Measurements from ENCODE around the gene KIF27.
"Not testable (repeated sequence)": the region's sequence is repeated elsewhere in the genome, so short reads cannot be mapped to it uniquely, and the experiment has no call there.

KIF27 gene

GRCh38 chr9:83803941-83804340 is 117.3 kb downstream of the KIF27 start:
- not testable (repeated sequence) for DNase-seq (ENCODE audit: low spot score)

DNA sequence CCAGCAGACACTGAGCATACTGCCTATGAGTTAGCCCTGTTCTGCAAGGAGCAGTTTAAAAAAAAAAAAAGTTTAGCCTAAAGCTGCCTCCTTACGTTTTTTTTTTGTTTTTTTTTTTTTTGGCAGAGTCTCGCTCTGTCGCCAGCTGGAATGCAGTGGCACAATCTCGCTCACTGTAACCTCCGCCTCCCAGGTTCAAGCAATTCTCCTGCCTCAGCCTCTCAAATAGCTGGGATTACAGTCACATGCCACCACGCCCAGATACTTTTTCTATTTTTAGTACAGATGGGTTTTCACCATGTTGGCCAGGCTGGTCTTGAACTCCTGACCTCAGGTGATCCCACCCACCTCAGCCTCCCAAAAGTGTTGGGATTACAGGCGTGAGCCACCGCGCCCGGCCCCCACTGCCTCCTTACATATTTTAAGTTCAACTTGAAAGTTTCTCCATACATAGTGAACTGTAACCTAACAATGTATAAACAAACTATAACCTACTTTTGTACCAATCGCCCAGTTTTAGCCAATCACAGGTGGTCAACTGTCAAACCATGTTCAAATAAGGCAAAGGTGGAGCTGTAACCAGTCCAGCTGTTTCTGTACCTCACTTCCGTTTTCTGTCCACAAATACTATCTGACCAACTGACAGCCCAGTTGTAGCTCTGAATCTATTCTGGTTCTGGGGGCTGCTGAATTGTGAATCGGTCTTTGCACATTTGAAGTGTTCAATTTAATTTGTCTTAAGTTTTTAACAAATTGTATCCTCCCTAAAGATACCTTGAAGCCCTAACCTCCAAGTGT is 120.8 kb downstream of the KIF27 start:
- DNase-seq (ENCODE audit: low spot score), result no peak

- no peak for DNase-seq (ENCODE audit: low spot score)
Observed at GRCh38 chr9:83794051-83794450, 127.2 kb downstream of the KIF27 start.

DNA sequence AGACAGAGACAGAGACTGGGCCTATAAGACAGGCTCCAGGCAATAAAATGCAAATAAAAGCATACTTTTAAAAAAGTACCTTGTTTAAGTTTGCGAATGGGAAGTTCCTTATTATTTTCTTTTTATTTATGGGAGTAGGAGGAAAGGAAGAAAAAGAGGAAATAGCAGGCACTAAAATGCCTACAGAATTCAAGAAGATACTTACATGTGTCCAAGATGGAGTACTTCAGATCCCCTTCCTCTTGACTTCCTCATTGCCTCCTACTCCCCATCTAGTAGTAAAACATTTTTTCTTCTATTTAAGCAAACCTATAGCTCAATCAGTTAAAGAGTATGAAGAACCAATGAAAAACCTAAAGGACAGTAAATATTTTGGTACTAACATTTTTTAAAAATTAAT is 128.5 kb downstream of the KIF27 start:
- no peak for DNase-seq (ENCODE audit: low spot score)

Measured in left forelimb (tissue), 1 donor.